OCI-LY7 (cell line): ENCODE results near the gene SPATA2. TPM values are rescaled to one million over a fixed set of nuclear protein-coding genes. Genes with fewer than 3 reads are reported as not detected.

Source experiments
- BruUV-seq: library from RNA; stranded (reverse); fragments of 400-500 nt; replicated peaks from 2 replicates; lab custom pipeline; 2021; lab: Mats Ljungman, UMichigan
- CTCF ChIA-PET: fragments of 300-600 bp; sonication (Branson Sonifier 250); formaldehyde crosslinking; loops from one replicate; lab custom pipeline; 2022; ENCODE audit warnings: antibody characterized with exemption; ENCODE audit not compliant: unreplicated experiment; lab: Charles Lee
- POLR2A ChIA-PET: fragments of 300-600 bp; sonication (Branson Sonifier 250); formaldehyde crosslinking; loops from one replicate; lab custom pipeline; 2022; ENCODE audit warnings: antibody characterized with exemption; lab: Charles Lee
- DNase-seq: peaks from one replicate; pipeline ENCODE4 v3.0.0-alpha.2; 2015; ENCODE audit warnings: low spot score
- H2AFZ ChIP-seq: fragments of 200-600 bp; sonication (generic), shearing (Covaris generic); 2 replicates; pipeline ENCODE4 v1.6.1; 2014; ENCODE audit warnings: mild to moderate bottlenecking, antibody characterized with exemption, low read length, moderate library complexity
- H3K27ac ChIP-seq: fragments of 200-600 bp; sonication (generic); 2 replicates; pipeline ENCODE4 v1.5.1; 2014; ENCODE audit warnings: mixed run types, low read depth, mild to moderate bottlenecking, moderate library complexity, low read length, inconsistent platforms; ENCODE audit not compliant: poor library complexity, severe bottlenecking
- H3K36me3 ChIP-seq: fragments of 200-600 bp; sonication (generic); 2 replicates; pipeline ENCODE4 v1.6.1; 2014; ENCODE audit warnings: mild to moderate bottlenecking, antibody characterized with exemption, low read length, moderate library complexity, mixed read lengths; ENCODE audit not compliant: insufficient read depth
- H3K4me1 ChIP-seq: fragments of 200-600 bp; sonication (generic); 2 replicates; pipeline ENCODE4 v1.5.1; 2014; ENCODE audit warnings: mild to moderate bottlenecking, low read length; ENCODE audit not compliant: insufficient read depth, poor library complexity, severe bottlenecking
- H3K4me2 ChIP-seq: fragments of 200-600 bp; sonication (generic); 2 replicates; pipeline ENCODE4 v1.6.1; 2014; ENCODE audit warnings: mild to moderate bottlenecking, low read length
- H3K4me3 ChIP-seq: fragments of 200-600 bp; sonication (generic); 2 replicates; pipeline ENCODE4 v1.5.1; 2014; ENCODE audit warnings: mild to moderate bottlenecking, low read depth, low read length; ENCODE audit not compliant: poor library complexity, severe bottlenecking
- H3K79me2 ChIP-seq: fragments of 200-600 bp; sonication (generic); 2 replicates; pipeline ENCODE4 v1.6.1; 2016; ENCODE audit warnings: low read depth, mild to moderate bottlenecking, low read length, moderate library complexity, mixed read lengths; ENCODE audit not compliant: insufficient read depth
- H3K9me2 ChIP-seq: fragments of 200-600 bp; sonication (generic); 2 replicates; pipeline ENCODE4 v1.6.1; 2016; ENCODE audit warnings: mild to moderate bottlenecking, low read length, mixed read lengths; ENCODE audit not compliant: insufficient read depth
- H3K9me3 ChIP-seq: fragments of 200-600 bp; sonication (generic); 2 replicates; pipeline ENCODE4 v1.6.1; 2014; ENCODE audit warnings: mild to moderate bottlenecking, mixed run types, low read length, mixed read lengths
- H4K20me1 ChIP-seq: fragments of 200-600 bp; sonication (generic); 2 replicates; pipeline ENCODE4 v1.6.1; 2014; ENCODE audit warnings: mild to moderate bottlenecking, antibody characterized with exemption, low read length, moderate library complexity, mixed read lengths; ENCODE audit not compliant: insufficient read depth
- EZH2phosphoT487 ChIP-seq: fragments of 200-600 bp; sonication (generic); IDR thresholded peaks from 2 replicates; pipeline ENCODE4 v1.6.1; 2018; ENCODE audit warnings: low read depth, borderline replicate concordance, mild to moderate bottlenecking, mixed run types, antibody characterized with exemption, low read length, moderate library complexity, mixed read lengths
- intact Hi-C: fragments of 100-400 bp; cut with micrococcal nuclease; formaldehyde crosslinking; loops from one replicate; pipeline ENCODE4 v1.10.0; 2022; ENCODE audit not compliant: unreplicated experiment
- total RNA-seq, 2 experiments: library from RNA; depleted of rRNA in 1 of 2; stranded (reverse); fragments of >200 nt in 1 of 2; shearing (Covaris generic) in 1 of 2; gene quantifications; 2 replicates each; pipeline ENCODE4 v1.2.3, GENCODE V29; 2014 to 2022
- TF ChIP-seq, protein P1 (sequence below): fragments of 200-600 bp; sonication (generic); conservative IDR thresholded peaks from 2 replicates; pipeline ENCODE4 v1.5.1; 2014; ENCODE audit warnings: mild to moderate bottlenecking, antibody characterized with exemption, low read length, moderate library complexity, mixed read lengths

Gene SPATA2
- total RNA-seq, 2 experiments from 2014 or later: 3.9 to 8.1 TPM

DNA sequence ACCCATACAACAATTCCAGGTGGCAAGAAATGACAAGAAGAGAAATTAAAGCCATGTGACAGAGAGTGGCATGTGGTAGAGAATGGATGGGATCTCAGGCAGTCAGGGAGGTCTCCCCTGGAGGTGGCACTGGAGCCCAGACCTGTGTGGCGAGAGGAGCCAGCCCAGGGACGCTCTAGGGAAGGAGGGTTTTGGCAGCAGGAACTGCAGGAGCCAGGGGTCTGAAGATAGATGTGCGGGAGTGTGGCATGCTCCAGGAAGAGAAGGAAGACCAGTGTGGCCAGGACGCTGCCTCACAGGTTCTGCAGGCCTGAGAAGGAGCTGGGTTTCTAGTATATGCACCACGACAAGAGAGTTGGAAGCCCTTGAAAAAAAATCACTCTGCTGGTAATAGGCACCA lies 45.1 kb downstream of the SPATA2 start:
- BruUV-seq: no TSS peak
- DNase-seq: no peak
- TF ChIP-seq, protein P1, sequence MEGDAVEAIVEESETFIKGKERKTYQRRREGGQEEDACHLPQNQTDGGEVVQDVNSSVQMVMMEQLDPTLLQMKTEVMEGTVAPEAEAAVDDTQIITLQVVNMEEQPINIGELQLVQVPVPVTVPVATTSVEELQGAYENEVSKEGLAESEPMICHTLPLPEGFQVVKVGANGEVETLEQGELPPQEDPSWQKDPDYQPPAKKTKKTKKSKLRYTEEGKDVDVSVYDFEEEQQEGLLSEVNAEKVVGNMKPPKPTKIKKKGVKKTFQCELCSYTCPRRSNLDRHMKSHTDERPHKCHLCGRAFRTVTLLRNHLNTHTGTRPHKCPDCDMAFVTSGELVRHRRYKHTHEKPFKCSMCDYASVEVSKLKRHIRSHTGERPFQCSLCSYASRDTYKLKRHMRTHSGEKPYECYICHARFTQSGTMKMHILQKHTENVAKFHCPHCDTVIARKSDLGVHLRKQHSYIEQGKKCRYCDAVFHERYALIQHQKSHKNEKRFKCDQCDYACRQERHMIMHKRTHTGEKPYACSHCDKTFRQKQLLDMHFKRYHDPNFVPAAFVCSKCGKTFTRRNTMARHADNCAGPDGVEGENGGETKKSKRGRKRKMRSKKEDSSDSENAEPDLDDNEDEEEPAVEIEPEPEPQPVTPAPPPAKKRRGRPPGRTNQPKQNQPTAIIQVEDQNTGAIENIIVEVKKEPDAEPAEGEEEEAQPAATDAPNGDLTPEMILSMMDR: no peak
- no peak for TF ChIP-seq EZH2phosphoT487
- no peaks in the 10 kb centered on the region for H3K4me1 ChIP-seq
- no peak overlapping the region for H3K4me3 ChIP-seq
- peaks cover 28% of the 10 kb centered on the region; the same call in 1 of the 2 replicates for H3K36me3 ChIP-seq
- no peaks in the 10 kb centered on the region for H3K9me3 ChIP-seq
- intact Hi-C loops: no loop called here
- no peak overlapping the region for H3K27ac ChIP-seq
- H3K9me2 ChIP-seq: no peaks in the 10 kb centered on the region
- H2AFZ ChIP-seq: no peak overlapping the region
- ChIA-PET POLR2A (no interaction called here), CTCF (no interaction called here)
- H4K20me1 ChIP-seq: no peaks in the 10 kb centered on the region
- no peak overlapping the region for H3K4me2 ChIP-seq
- H3K79me2 ChIP-seq: no peaks in the 10 kb centered on the region

DNA sequence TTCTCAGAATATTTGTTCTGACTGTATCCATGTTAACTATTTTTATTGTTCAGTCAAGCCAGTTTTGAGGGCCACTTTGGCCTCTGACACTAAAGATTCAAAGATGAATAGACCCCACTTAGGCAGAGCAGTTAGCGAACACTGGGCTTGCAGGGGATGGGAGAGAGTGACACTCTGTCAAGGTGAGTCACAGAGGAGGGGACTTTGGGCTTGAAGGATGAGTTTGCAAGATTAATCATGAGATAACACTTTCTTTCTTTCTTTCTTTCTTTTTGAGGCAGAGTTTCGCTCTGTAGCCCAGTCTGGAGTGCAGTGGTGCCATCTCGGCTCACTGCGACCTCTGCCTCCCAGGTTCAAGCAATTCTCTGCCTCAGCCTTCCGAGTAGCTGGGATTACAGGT lies 46.4 kb downstream of the SPATA2 start:
- Histone ChIP-seq H3K4me1 (no peaks in the 10 kb centered on the region), H3K9me3 (no peaks in the 10 kb centered on the region), H3K79me2 (no peaks in the 10 kb centered on the region), H4K20me1 (no peaks in the 10 kb centered on the region), H3K4me3 (no peak overlapping the region), H3K4me2 (no peak overlapping the region), H3K9me2 (no peaks in the 10 kb centered on the region), H3K36me3 (peaks cover 33% of the 10 kb centered on the region), H2AFZ (no peak overlapping the region), H3K27ac (no peak overlapping the region)
- intact Hi-C loops: no loop called here
- no peak for TF ChIP-seq EZH2phosphoT487
- TF ChIP-seq, protein P1: no peak
- no peak for DNase-seq
- CTCF ChIA-PET: no interaction called here
- no TSS peak for BruUV-seq
- POLR2A ChIA-PET: no interaction called here

DNA sequence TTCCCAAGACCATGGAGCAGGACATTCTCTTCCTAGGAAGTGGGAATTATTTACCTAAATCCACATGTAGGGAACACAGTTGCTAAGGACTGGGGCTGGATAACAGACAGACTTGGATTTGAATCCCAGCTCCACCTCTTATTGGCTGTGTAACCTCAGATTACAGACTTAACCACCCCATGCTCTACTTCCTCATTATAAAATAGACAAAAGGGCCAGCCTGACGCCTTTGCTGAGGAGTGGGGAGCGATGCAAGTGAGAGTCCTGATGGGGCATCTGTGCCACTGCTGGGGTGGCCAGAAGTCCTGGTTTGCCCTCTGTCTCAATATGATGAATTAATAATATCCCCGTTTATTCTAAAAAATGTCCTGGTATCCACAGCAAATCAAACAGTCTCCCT lies 46.8 kb downstream of the SPATA2 start:
- BruUV-seq: no TSS peak
- no peak overlapping the region for H2AFZ ChIP-seq
- H3K9me3 ChIP-seq: no peaks in the 10 kb centered on the region
- H3K4me3 ChIP-seq: no peak overlapping the region
- intact Hi-C loops: no loop called here
- no peak for DNase-seq
- no peaks in the 10 kb centered on the region for H4K20me1 ChIP-seq
- peaks cover 33% of the 10 kb centered on the region for H3K36me3 ChIP-seq
- H3K4me1 ChIP-seq: no peaks in the 10 kb centered on the region
- ChIA-PET POLR2A (no interaction called here), CTCF (no interaction called here)
- no peak for TF ChIP-seq EZH2phosphoT487
- TF ChIP-seq, protein P1: no peak
- H3K79me2 ChIP-seq: no peaks in the 10 kb centered on the region
- no peaks in the 10 kb centered on the region for H3K9me2 ChIP-seq
- no peak overlapping the region for H3K4me2 ChIP-seq
- no peak overlapping the region for H3K27ac ChIP-seq
